GM18505 (cell line): ENCODE data around the gene CYTH2.

Experiments used
- ATAC-seq: cut with Tn5 transposase; IDR thresholded peaks from one replicate; pipeline ENCODE4 v1.9.1; 2021; ENCODE audit not compliant: unreplicated experiment
- POLR2A ChIP-seq: IDR thresholded peaks from 4 replicates; pipeline ENCODE4 v1.6.1; 2011; ENCODE audit warnings: borderline replicate concordance; ENCODE audit not compliant: insufficient read depth, insufficient read length; ENCODE audit errors: extremely low read depth

CYTH2 gene

DNA sequence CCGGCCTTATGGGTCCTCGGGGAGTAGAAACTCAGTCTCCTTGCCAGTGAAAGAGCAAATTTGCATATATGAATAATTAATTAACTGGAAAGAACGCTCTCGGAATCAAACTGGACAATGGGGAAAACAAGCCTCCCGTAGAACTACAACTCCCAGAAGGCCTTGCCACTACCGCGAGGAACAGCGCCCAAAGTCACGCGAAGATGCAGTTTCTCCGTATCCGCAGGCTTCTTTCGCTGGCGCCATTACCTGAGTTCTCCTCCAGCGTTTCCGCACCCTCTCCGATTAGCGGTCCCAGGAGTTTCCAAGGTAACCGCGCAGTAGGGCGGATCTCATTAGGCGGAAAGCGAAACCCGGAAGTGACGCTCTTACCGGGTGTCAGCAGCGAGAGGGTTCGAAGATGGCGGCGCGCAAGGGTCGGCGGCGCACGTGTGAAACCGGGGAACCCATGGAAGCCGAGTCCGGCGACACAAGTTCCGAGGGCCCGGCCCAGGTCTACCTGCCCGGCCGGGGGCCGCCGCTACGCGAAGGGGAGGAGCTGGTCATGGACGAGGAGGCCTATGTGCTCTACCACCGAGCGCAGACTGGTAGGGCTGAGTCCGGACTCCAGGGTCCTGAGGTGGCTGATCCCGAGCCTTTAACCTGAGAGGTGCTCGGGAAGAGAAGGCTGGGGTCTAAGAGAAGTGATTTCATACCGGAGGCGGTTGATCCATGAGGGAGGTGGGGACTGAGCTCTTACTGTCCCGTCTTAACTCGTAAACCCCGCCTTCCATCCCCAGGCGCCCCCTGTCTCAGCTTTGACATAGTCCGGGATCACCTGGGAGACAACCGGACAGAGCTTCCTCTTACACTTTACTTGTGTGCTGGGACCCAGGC lies 23.3 kb upstream of the CYTH2 start, which contains the start of gene GRWD1:
Gene GRWD1, plus strand, starts transcription at position 378 of the 876 bp plus-strand sequence. Its CDS starts 23 bp downstream, at position 401.
- ATAC-seq, result peak; percentile 79
- peak; percentile 78 for TF ChIP-seq POLR2A

DNA sequence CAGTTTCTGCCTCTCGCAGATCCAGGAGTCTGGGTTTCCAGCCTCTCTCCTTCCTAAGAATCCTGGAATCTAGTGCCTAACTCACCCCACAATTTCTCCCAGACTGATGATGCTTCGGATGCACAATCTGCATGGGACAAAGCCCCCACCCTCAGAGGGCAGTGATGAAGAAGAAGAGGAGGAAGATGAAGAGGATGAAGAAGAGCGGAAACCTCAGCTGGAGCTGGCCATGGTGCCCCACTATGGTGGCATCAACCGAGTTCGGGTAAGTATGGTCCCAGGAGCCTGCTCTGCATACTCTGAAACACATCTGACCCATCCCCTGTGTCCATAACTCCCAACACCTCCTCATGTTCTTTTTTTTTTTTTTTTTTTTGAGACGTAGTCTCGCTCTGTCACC lies 22.6 kb upstream of the CYTH2 start:
- TF ChIP-seq POLR2A, result no peak

DNA sequence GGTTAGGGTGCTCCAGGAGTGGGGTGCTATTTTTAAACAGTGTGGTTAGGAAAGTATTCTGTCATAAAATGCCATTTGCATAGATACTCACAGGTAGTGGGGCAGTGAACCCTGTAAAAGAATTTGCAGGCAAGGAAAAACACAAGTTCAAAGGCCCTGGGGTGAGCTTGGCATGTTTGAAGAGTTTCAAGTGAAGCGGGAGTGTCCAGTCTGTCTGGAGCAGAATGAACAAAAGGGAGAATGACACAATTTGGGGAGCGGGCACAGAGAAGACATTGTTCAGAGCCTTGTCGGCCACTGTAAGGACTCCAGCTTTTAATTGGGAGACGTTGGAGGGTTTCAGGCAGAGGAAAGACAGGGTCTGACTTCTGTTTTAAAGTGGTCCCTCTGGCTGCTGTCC lies 20.6 kb upstream of the CYTH2 start:
- TF ChIP-seq POLR2A, result no peak
- no peak for ATAC-seq

More for the DNA sequence above, 22.6 kb upstream of the CYTH2 start:
- ATAC-seq, result no peak

GRCh38 chr19:48450441-48450840 lies 18.7 kb upstream of the CYTH2 start:
- no peak for ATAC-seq
- no peak for TF ChIP-seq POLR2A

GRCh38 chr19:48450863-48451262 lies 18.3 kb upstream of the CYTH2 start:
- TF ChIP-seq POLR2A, result no peak
- ATAC-seq, result no peak

GRCh38 chr19:48451624-48452023 lies 17.5 kb upstream of the CYTH2 start:
- ATAC-seq, result no peak
- no peak for TF ChIP-seq POLR2A

- ATAC-seq, result no peak
- no peak for TF ChIP-seq POLR2A
Measured at GRCh38 chr19:48452289-48453190, 16.6 kb upstream of the CYTH2 start.

GRCh38 chr19:48454150-48454730 lies 14.9 kb upstream of the CYTH2 start:
- no peak for ATAC-seq
- TF ChIP-seq POLR2A, result no peak

GRCh38 chr19:48455171-48455907 lies 13.8 kb upstream of the CYTH2 start, which contains the start of gene KCNJ14:
KCNJ14 (plus strand) TSS chr19:48455574; CDS start chr19:48461725, 6,151 bp downstream.
- no peak for TF ChIP-seq POLR2A
- ATAC-seq, result no peak

DNA sequence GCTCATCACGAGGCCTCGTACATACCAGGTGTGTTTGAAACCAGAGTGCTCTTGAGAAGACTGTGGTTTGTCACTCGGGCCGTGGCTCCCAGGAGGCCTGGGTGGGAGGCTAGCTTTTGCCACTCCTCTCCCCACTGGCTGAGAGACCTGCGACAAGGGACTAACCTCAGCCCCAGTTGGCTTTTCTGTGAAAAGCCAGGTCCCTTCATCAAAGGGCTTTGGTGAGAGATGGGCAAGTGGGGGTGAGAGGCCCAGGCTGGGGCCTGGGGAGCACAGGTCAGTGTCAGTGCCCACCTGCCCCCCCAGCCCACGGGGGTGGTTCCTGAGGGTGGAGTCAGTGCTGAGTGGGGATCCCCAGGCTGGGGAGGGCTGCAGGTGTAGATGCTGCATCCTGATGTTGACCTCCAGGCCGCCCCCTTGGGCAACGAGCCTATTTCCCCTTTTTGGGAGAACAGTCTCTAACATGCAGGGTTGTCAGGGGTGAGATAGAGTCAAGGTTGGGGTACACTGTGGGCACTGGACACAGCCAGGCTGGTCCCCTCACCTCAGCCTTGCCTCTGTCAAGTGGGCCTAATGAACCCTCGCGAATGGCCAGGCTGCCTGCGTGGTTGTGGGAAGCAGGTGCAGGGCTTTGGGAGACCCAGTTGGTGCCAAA lies 13.1 kb upstream of the CYTH2 start:
- TF ChIP-seq POLR2A, result no peak
- no peak for ATAC-seq

- no peak for TF ChIP-seq POLR2A
Measured at GRCh38 chr19:48456864-48457263, 12.3 kb upstream of the CYTH2 start.

DNA sequence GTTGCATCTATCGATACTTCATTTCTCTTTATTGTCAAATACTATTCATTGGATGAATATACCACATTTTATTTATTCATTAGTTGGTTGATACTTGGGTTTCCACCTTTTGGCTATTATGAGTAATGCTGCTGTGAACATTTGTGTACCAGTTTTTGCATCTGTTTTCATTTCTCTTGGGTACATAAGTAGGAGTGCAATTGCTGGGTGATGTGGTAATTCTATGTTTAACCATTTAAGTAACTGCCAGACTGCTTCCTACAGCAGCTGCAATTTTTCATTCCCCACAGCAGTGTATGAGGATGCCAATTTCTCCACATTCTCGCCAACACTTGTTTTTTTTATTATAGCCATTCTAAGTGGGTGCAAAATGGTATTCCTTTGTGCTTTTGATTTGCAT lies 11.2 kb upstream of the CYTH2 start:
- ATAC-seq, result no peak
- TF ChIP-seq POLR2A, result no peak

More at GRCh38 chr19:48456864-48457263, 12.3 kb upstream of the CYTH2 start:
- no peak for ATAC-seq
